Smooth muscle cell of the pulmonary artery (primary cell): ENCODE results near the gene ASPHD1. TPM values are rescaled to one million over a fixed set of nuclear protein-coding genes. Genes with fewer than 3 reads are reported as not detected.

Source experiments
- total RNA-seq: library from RNA; depleted of rRNA; stranded (reverse); fragments of >200 nt; gene quantifications from 2 replicates; pipeline ENCODE4 v1.2.3, GENCODE V29; 2014

ASPHD1 gene
- total RNA-seq: 8.8 and 12.8 TPM in 2 replicates

GRCh38 chr16:29900102-29900887 lies at the start of gene ASPHD1:
Gene ASPHD1 (plus strand): TSS chr16:29900488. CDS start chr16:29900972, 484 bp downstream.

GRCh38 chr16:29862884-29863668 lies 37.2 kb upstream of the ASPHD1 start, which contains the start of gene CDIPT:
Gene CDIPT (minus strand): TSS chr16:29863226. CDS start chr16:29862857, 369 bp downstream.

GRCh38 chr16:29899516-29900101 lies 679 bp upstream of the ASPHD1 start, which contains the start of gene SEZ6L2:
Gene SEZ6L2 (minus strand): TSS chr16:29899550. CDS start chr16:29899019, 531 bp downstream.

GRCh38 chr16:29925781-29926710 lies 25.8 kb downstream of the ASPHD1 start, which contains the start of gene KCTD13:
Gene KCTD13 (minus strand): TSS chr16:29926226. CDS start chr16:29926033, 193 bp downstream.

Other genes starting within 250 kb of the ASPHD1 start
- gene SPN, start 237.2 kb upstream of the ASPHD1 start, total RNA-seq: not detected in 2 replicates
- gene QPRT, start 221.3 kb upstream of the ASPHD1 start, total RNA-seq: 5.2 and 13.9 TPM in 2 replicates
- gene C16orf54, start 154.5 kb upstream of the ASPHD1 start, total RNA-seq: not detected in 2 replicates
- not detected in 2 replicates for gene ZG16, start 122.2 kb upstream of the ASPHD1 start, total RNA-seq
- gene KIF22, start 109.7 kb upstream of the ASPHD1 start, total RNA-seq: 9.8 and 11.4 TPM in 2 replicates
- 166 and 199 TPM in 2 replicates for gene MAZ, start 94.0 kb upstream of the ASPHD1 start, total RNA-seq
- gene PRRT2, start 88.3 kb upstream of the ASPHD1 start, total RNA-seq: 1.2 and 1.8 TPM in 2 replicates
- gene PAGR1, start 84.3 kb upstream of the ASPHD1 start, total RNA-seq: 11.6 and 13.3 TPM in 2 replicates
- gene MVP, start 80.0 kb upstream of the ASPHD1 start, total RNA-seq: 320 and 476 TPM in 2 replicates
- 101 and 114 TPM in 2 replicates for gene CDIPT, start 37.3 kb upstream of the ASPHD1 start, total RNA-seq
- 65.5 and 78.6 TPM in 2 replicates for gene SEZ6L2, start 938 bp upstream of the ASPHD1 start, total RNA-seq
- gene KCTD13, start 25.7 kb downstream of the ASPHD1 start, total RNA-seq: 7.3 and 12.1 TPM in 2 replicates
- 81.6 and 84.1 TPM in 2 replicates for gene TMEM219, start 61.6 kb downstream of the ASPHD1 start, total RNA-seq
- 57.6 and 60.2 TPM in 2 replicates for gene TAOK2, start 73.4 kb downstream of the ASPHD1 start, total RNA-seq
- 5.6 and 5.9 TPM in 2 replicates for gene HIRIP3, start 95.1 kb downstream of the ASPHD1 start, total RNA-seq
- gene INO80E, start 95.8 kb downstream of the ASPHD1 start, total RNA-seq: 15.2 and 23.6 TPM in 2 replicates
- gene DOC2A, start 110.5 kb downstream of the ASPHD1 start, total RNA-seq: 0.20 and 0.33 TPM in 2 replicates
- not detected in 2 replicates for gene C16orf92, start 122.7 kb downstream of the ASPHD1 start, total RNA-seq
- 0.10 and 0.26 TPM in 2 replicates for gene TLCD3B, start 130.8 kb downstream of the ASPHD1 start, total RNA-seq
- gene ALDOA, start 165.3 kb downstream of the ASPHD1 start, total RNA-seq: 1,333 and 1,606 TPM in 2 replicates
- gene PPP4C, start 175.5 kb downstream of the ASPHD1 start, total RNA-seq: 124 and 137 TPM in 2 replicates
- gene TBX6, start 191.4 kb downstream of the ASPHD1 start, total RNA-seq: 0.13 and 0.20 TPM in 2 replicates
- gene YPEL3, start 195.7 kb downstream of the ASPHD1 start, total RNA-seq: 13.8 and 27.0 TPM in 2 replicates
- 0.76 and 1.3 TPM in 2 replicates for gene GDPD3, start 213.0 kb downstream of the ASPHD1 start, total RNA-seq
- 36.8 and 39.5 TPM in 2 replicates for gene MAPK3, start 222.7 kb downstream of the ASPHD1 start, total RNA-seq